ENCODE results near the gene EME1.

DNA sequence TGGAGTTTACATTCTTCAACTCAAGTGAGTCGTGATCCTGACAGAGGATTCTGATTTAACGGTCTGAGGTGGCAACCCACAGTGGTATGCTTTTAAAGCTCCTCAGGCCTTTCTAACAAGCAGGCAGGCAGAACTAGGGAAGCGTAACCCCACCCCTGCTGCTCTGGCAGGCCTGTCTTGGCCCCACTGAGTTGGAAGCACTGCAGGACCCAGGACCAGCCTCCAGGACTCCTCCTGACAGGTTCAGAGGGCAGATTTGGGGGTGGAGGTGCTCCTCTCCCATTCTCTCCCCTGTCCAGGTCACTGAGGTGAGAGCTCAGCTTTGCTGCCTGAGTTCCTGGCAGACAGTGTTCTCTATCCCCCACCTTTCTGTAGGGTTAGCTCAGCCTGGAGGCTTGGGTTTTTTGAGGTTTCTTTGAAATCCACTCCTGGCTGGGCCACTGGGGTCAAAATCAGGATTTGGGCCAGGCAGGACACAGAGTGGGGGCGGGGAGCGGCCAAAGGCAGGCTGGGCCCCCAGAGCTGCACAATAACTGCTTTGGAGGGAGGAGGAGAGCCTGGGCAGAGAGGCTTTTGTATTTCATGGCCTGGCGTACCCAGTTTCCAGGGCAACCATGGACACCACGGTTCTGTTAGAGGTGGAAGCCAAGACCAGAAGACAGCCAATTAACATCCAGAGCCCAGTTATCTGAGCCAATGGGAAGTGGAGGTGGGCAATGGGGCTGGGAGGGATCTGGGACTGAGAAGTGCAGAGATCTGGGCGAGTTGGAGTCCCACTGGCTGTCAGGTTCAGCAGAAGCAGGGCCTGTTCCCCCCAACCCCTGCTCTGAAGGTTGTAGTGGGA is 9.6 kb upstream of the EME1 start:
- TF ChIP-seq POLR2A (IDR thresholded peaks at IDR 0.05; ENCODE audit: low read depth, low read length) (no peak; the same call in 1 of the 2 replicates), TAF1 (IDR thresholded peaks at IDR 0.05; ENCODE audit: borderline replicate concordance, low read depth, low read length) (no peak), POLR2AphosphoS5 (IDR thresholded peaks at IDR 0.05; ENCODE audit: low read depth, low read length) (no peak)

All from GM12892 (cell line).